Nephron progenitor cell (in vitro differentiated cells): Measurements from ENCODE around the gene AMOTL2.

Source experiments
- DNase-seq: peaks from one replicate; pipeline ENCODE4 v3.0.0; 2021
- H3K27ac Mint-ChIP-seq: 2 replicates; pipeline ENCODE4 v1.8.0; 2021; ENCODE audit warnings: mild to moderate bottlenecking, moderate library complexity, mixed read lengths
- H3K27me3 Mint-ChIP-seq: 2 replicates; pipeline ENCODE4 v1.8.0; 2021; ENCODE audit warnings: mild to moderate bottlenecking, low read depth, mixed read lengths; ENCODE audit not compliant: poor library complexity
- H3K36me3 Mint-ChIP-seq: 2 replicates; pipeline ENCODE4 v1.8.0; 2021; ENCODE audit warnings: low read depth, mixed read lengths
- H3K4me1 Mint-ChIP-seq: 2 replicates; pipeline ENCODE4 v1.8.0; 2021; ENCODE audit warnings: mixed read lengths
- H3K4me3 Mint-ChIP-seq: 2 replicates; pipeline ENCODE4 v1.8.0; 2021; ENCODE audit warnings: mild to moderate bottlenecking, moderate library complexity, mixed read lengths
- H3K9me3 Mint-ChIP-seq: 2 replicates; pipeline ENCODE4 v1.8.0; 2021; ENCODE audit warnings: mild to moderate bottlenecking, moderate library complexity, mixed read lengths
- CTCF ChIP-seq: fragments of 200-600 bp; sonication (generic); IDR thresholded peaks from 2 replicates; pipeline ENCODE4 v1.5.0; 2021; ENCODE audit warnings: antibody characterized with exemption

Gene AMOTL2

GRCh38 chr3:134387293-134387692 lies 13.0 kb upstream of the AMOTL2 start:
- Mint-ChIP-seq H3K36me3 (no peaks in the 10 kb centered on the region), H3K4me3 (no peak overlapping the region), H3K27ac (no peak overlapping the region), H3K27me3 (peaks cover 15% of the 10 kb centered on the region), H3K9me3 (peaks cover 12% of the 10 kb centered on the region), H3K4me1 (peaks cover 6% of the 10 kb centered on the region)
- no peak for TF ChIP-seq CTCF
- no peak for DNase-seq

- TF ChIP-seq CTCF, result no peak
- no peaks in the 10 kb centered on the region for H3K36me3 Mint-ChIP-seq
- H3K9me3 Mint-ChIP-seq, result peaks cover 3% of the 10 kb centered on the region
- peaks cover 11% of the 10 kb centered on the region for H3K4me1 Mint-ChIP-seq
- no peak overlapping the region for H3K4me3 Mint-ChIP-seq
- no peak overlapping the region for H3K27ac Mint-ChIP-seq
- no peak for DNase-seq
- peaks cover 12% of the 10 kb centered on the region for H3K27me3 Mint-ChIP-seq
Measured at GRCh38 chr3:134384963-134385362, 10.7 kb upstream of the AMOTL2 start.

- Mint-ChIP-seq H3K36me3 (no peaks in the 10 kb centered on the region), H3K4me3 (no peak overlapping the region), H3K27ac (no peak overlapping the region), H3K9me3 (no peaks in the 10 kb centered on the region), H3K4me1 (peaks cover 22% of the 10 kb centered on the region), H3K27me3 (peaks cover 10% of the 10 kb centered on the region)
- no peak for DNase-seq
- TF ChIP-seq CTCF, result no peak
Measured at GRCh38 chr3:134381831-134382442, 7.7 kb upstream of the AMOTL2 start.

DNA sequence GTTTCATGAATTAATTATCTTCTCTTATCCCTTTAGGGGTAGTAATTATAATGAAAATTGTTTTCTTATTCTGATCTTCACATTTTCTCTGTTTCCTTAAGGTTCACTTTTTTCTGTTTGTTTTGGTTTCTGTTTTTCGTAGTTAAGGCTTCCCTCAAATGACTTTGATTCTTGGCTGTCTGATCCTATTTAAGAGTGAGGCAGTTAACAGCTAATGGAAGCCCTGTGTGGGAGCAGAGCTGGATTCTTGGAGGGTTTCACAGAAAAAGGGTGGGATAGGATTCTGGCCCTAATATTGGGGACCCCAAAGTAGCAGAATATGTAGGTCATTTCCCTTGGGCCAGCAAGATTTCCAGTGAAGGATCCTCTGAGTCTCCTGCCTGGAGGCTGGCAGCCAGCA lies 6.8 kb upstream of the AMOTL2 start:
- no peak for TF ChIP-seq CTCF
- H3K27me3 Mint-ChIP-seq, result peaks cover 15% of the 10 kb centered on the region
- H3K27ac Mint-ChIP-seq, result no peak overlapping the region
- peaks cover 31% of the 10 kb centered on the region for H3K4me1 Mint-ChIP-seq
- no peak overlapping the region for H3K4me3 Mint-ChIP-seq
- no peak for DNase-seq
- no peaks in the 10 kb centered on the region for H3K36me3 Mint-ChIP-seq
- no peaks in the 10 kb centered on the region for H3K9me3 Mint-ChIP-seq

DNA sequence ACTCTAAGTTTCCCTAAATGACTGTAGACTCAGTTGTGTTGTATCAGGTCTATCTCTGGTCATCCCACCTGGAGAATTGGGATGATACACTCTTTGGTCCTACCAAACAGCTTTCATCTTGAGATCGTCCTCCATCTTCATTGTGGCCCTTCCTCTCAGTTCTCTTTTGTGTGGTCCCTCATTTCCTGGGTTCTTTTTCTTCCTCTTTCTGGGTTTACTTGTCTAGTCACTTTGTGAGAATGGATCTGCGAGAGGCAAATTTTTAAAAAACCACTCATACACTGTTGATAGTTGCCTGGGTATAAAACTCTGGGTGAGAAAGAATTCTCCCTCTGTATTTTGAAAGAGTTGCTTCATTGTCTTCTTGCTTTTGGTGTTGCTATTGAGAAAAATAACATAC lies 6.0 kb upstream of the AMOTL2 start:
- no peaks in the 10 kb centered on the region for H3K36me3 Mint-ChIP-seq
- H3K4me1 Mint-ChIP-seq, result peaks cover 38% of the 10 kb centered on the region
- H3K27me3 Mint-ChIP-seq, result peaks cover 23% of the 10 kb centered on the region
- no peak overlapping the region for H3K4me3 Mint-ChIP-seq
- no peak for DNase-seq
- no peak overlapping the region for H3K27ac Mint-ChIP-seq
- no peak for TF ChIP-seq CTCF
- H3K9me3 Mint-ChIP-seq, result no peaks in the 10 kb centered on the region

DNA sequence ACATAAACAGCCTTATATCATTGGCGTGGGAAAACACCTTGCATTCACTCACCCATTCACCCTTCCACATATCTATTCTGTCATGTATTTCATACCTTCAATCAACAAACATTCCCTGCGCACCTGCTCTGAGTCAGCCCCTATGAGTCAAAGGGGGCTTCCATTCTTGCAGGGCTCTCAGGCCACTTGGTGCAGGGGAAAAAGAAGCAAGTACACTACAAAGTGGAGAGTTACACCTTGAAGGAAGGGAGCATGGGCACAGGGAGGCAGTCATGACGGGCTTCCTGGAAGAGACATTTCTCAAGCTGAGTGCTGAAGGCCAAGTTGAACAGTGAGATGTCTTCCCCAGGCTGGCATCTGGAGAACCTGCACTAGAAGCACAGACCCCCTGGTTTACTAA lies 4.6 kb upstream of the AMOTL2 start:
- H3K9me3 Mint-ChIP-seq, result no peaks in the 10 kb centered on the region
- no peak for DNase-seq
- no peaks in the 10 kb centered on the region for H3K36me3 Mint-ChIP-seq
- H3K27me3 Mint-ChIP-seq, result peaks cover 23% of the 10 kb centered on the region
- H3K4me1 Mint-ChIP-seq, result peaks cover 41% of the 10 kb centered on the region
- no peak overlapping the region for H3K4me3 Mint-ChIP-seq
- no peak for TF ChIP-seq CTCF
- no peak overlapping the region for H3K27ac Mint-ChIP-seq
